Choroid plexus epithelial cell (primary cell): ENCODE data around the gene CELF2.
"Not testable (repeated sequence)": the region's sequence is repeated elsewhere in the genome, so short reads cannot be mapped to it uniquely, and the experiment has no call there.

Source experiments
- DNase-seq: peaks from one replicate; pipeline ENCODE4 v3.0.0-alpha.2; 2010; ENCODE audit warnings: low read depth
- H3K4me3 ChIP-seq: 2 replicates; pipeline ENCODE4 v1.5.1; 2011; ENCODE audit warnings: low read depth, mild to moderate bottlenecking, control low read depth, low read length, moderate library complexity
- TF ChIP-seq, protein P1 (sequence below): conservative IDR thresholded peaks from 2 replicates; pipeline ENCODE4 v1.5.1; 2011; ENCODE audit warnings: low read depth, mild to moderate bottlenecking, control low read depth, inconsistent platforms, low read length, moderate library complexity

Gene CELF2

DNA sequence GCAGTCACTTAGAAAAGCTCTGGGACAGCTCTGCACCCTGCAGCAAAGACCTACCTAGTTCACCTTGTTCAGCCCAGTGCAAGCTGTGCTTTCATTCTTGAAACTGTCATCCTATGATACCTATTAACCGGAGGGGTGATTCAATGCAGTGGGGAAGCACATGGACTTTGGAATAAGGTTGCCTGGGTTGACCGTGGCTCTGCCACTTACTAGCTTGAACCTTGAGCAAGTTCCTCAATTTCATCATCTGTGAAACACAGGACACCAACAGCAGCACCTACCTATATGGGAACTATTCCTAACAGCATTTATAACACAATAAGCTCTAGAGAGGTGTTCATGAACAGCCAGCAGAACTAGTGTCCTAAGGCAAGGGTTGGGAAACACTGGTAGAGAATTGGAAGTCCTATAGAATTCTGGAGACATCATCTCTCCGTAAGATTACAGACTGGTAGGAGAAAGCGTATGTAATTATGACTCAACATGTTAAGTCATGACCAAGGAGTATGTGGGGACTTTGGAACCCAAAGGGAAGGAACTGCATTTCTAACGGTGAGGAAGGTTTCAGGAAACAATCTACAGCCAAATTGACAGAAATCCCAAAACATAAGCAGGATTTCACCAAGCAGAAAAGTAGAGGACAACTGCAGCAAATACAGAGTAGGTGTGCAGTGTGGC lies 323.8 kb downstream of the CELF2 start:
- H3K4me3 ChIP-seq, result no peak overlapping the region
- TF ChIP-seq, protein P1, sequence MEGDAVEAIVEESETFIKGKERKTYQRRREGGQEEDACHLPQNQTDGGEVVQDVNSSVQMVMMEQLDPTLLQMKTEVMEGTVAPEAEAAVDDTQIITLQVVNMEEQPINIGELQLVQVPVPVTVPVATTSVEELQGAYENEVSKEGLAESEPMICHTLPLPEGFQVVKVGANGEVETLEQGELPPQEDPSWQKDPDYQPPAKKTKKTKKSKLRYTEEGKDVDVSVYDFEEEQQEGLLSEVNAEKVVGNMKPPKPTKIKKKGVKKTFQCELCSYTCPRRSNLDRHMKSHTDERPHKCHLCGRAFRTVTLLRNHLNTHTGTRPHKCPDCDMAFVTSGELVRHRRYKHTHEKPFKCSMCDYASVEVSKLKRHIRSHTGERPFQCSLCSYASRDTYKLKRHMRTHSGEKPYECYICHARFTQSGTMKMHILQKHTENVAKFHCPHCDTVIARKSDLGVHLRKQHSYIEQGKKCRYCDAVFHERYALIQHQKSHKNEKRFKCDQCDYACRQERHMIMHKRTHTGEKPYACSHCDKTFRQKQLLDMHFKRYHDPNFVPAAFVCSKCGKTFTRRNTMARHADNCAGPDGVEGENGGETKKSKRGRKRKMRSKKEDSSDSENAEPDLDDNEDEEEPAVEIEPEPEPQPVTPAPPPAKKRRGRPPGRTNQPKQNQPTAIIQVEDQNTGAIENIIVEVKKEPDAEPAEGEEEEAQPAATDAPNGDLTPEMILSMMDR, result no peak
- DNase-seq, result no peak

DNA sequence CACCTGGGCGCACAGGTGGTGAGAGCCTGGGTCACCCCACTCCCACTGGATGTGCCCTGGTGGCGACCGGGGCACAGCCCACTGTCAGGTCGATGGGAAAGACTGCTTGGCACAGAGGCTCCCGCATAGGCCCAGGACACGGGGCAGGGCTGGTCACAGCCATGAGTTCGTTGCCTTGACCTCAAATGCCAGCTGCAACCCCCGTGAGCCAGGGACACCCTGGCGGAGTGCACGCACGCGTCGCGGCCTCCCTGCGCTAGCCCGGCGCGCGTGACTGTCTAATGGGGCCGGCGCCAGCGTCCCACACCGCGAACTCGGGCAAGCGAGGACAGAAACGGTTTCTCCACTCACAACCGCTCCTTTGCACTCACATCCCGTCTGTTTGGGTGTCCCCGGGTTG lies 326.4 kb downstream of the CELF2 start:
- TF ChIP-seq, protein P1, result no peak
- DNase-seq, result no peak
- no peak overlapping the region for H3K4me3 ChIP-seq

DNA sequence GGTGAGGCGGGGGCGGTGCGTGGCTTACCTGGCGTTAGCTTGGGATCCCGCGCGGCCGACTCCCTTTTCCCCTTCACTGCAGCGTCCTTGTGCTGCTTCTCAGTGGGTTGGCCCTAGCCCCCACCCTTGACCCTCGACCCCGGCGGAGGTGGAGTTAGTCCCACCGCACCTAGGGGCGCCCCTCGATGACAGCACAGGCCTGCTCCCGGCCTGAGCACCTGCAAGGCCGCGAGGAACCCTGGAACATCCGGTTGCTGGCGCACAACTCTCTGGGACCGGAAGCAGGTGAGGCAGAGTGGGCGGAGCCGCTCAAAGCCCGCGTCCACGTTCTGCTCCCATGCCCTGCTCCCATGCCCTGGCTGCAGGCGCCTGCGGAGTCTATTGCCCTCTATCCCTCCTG lies 326.9 kb downstream of the CELF2 start:
- DNase-seq, result no peak
- TF ChIP-seq, protein P1, result no peak
- H3K4me3 ChIP-seq, result no peak overlapping the region

DNA sequence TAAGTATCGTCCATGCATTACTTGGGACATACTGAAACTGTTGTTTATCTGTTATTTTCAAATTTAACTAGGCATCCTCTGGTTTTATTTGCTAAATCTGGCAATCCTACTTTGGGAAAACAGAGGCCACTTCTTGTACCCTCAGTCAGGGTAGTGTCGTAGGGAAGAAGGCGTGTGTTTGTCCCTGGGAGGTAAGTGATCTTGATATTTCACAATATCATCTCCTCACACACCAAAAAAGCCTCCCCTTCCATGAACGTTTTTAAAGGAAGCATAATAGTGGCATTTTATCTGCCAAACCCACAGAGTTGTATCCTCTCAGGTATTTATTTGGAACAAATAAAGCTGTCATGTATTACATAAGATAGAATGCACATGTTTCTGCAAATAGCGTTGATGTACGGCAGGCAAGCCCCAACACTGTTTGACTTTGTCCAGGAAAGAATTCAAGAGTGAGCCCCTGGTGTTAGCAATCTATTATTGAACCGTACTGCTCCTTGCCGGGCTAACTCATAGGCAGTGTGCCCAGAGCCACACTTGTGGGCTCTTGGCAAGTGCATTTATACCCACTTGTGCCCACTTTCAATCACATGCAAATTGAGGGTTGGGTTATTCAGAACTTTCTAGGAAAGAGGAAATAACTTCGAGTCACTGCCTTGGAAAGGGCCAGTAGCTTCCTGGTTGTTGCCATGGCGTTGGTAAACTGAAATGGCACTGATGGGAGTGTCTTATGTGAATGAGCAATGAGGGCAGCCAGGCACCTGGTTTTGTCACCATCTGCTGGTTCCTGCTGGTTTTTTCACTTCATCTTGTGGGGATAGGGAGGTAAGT lies 327.8 kb downstream of the CELF2 start:
- DNase-seq, result peak; percentile 12
- TF ChIP-seq, protein P1, result no peak
- H3K4me3 ChIP-seq, result no peak overlapping the region

DNA sequence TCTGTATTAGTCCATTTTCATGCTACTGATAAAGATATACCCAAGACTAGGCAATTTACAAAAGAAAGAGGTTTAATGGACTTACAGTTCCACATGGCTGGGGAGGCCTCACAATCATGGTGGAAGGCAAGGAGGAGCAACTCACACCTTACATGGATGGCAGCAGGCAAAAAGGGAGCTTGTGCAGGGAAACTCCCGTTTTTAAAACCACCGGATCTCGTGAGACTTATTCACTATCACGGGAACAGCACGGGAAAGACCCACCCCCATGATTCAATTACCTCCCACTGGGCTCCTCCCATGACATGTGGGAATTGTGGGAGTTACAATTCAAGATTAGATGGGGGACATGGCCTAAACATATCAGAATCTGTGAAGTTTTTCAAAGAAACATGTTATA lies 329.9 kb downstream of the CELF2 start:
- not testable (repeated sequence) for DNase-seq, H3K4me3 ChIP-seq

DNA sequence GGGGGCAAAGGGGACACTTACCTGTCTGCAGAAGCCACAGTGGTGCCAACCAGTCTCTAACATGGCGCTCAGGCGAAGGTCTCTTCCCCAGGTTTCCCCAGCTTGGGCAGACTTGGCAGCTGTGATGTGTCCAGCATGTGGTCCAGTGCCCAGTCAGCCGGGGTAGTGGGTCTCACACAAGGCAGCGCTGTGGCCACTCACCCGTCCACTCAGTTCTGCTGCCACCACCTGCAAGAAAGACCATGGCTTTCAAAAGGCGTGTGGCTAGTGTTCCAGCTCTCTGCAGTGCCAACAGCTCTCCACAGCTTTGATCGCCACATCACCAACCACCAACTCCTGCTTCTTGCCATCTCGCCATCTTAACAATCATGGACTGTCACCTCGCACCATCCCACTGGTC lies 334.1 kb downstream of the CELF2 start:
- no peak for DNase-seq
- TF ChIP-seq, protein P1, result no peak

DNA sequence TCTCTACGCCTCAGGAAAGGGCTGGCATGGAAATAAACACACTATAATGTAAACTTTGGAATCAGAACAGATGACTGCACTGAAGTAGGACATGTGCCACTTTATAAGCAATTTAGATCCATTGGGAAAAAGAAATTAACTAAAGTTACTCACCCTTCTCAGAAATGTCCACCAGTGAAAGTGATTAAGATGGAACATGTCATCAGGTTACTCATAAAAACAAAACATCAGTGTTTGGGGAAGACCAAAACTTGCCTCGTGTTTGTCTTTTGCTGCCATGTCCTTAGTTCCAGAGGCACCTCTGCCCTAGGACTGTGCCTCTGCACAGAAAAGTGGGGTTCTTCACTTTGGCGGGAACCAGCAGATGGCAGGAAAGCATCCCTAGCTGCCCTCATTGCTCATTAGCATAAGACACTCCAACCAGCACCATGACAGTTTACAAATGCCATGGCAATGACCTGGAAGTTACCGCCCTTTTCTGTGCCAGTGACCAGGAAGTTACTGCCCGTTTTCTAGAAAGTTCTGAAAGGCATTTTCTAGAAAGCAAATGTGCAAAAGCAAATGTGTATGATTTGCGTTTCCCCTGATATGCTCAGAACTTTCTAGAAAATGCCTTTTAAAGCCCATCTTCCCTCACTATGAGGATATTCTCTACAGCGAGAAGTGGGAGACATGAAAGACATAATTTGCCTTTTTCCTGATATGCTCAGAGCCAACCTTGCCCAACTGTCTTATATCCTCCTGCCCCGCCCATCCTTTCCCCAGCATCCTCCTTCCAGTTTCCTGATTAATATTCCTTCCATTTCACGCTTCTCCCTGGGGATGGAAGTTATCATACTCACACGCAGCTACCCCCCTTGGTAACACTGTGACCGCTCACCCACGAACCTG lies 335.6 kb downstream of the CELF2 start:
- H3K4me3 ChIP-seq, result no peak overlapping the region
- no peak for DNase-seq
- TF ChIP-seq, protein P1, result no peak

More for the DNA sequence above, 334.1 kb downstream of the CELF2 start:
- H3K4me3 ChIP-seq, result no peak overlapping the region
